Nephron (organoid): ENCODE data around the gene NTSR1.

Experiments used
- H3K27ac Mint-ChIP-seq, 3 experiments: 2 replicates each; pipeline ENCODE4 v1.8.0; 2020; ENCODE audit warnings: mixed read lengths in 3 of 3, mild to moderate bottlenecking in 2 of 3, moderate library complexity in 1 of 3
- H3K27me3 Mint-ChIP-seq: 2 replicates; pipeline ENCODE4 v1.8.0; 2021; ENCODE audit warnings: low read depth, mild to moderate bottlenecking, moderate library complexity, mixed read lengths
- H3K36me3 Mint-ChIP-seq: 2 replicates; pipeline ENCODE4 v1.8.0; 2020; ENCODE audit warnings: low read depth, mixed read lengths
- H3K4me1 Mint-ChIP-seq: 2 replicates; pipeline ENCODE4 v1.8.0; 2020; ENCODE audit warnings: mixed read lengths
- H3K4me3 Mint-ChIP-seq, 3 experiments: 2 replicates each; pipeline ENCODE4 v1.8.0; 2020; ENCODE audit warnings: mild to moderate bottlenecking in 3 of 3, mixed read lengths in 3 of 3, moderate library complexity in 2 of 3
- H3K9me3 Mint-ChIP-seq: 2 replicates; pipeline ENCODE4 v1.8.0; 2020; ENCODE audit warnings: mixed read lengths
- CTCF ChIP-seq, 3 experiments: fragments of 200-600 bp; sonication (generic); IDR thresholded peaks; one replicate each; pipeline ENCODE4 v1.5.0; 2021; ENCODE audit warnings: antibody characterized with exemption in 3 of 3; ENCODE audit not compliant: unreplicated experiment in 3 of 3

The NTSR1 gene

GRCh38 chr20:62670998-62671397 lies 37.6 kb upstream of the NTSR1 start:
- H3K36me3 Mint-ChIP-seq: no peaks in the 10 kb centered on the region
- peaks cover 40% of the 10 kb centered on the region for H3K27me3 Mint-ChIP-seq
- H3K27ac Mint-ChIP-seq: no peak overlapping the region
- no peaks in the 10 kb centered on the region for H3K9me3 Mint-ChIP-seq
- H3K4me3 Mint-ChIP-seq: no peak overlapping the region
- peaks cover 25% of the 10 kb centered on the region for H3K4me1 Mint-ChIP-seq
- TF ChIP-seq CTCF (IDR thresholded peaks at IDR 0.05; ENCODE audit: unreplicated experiment in 3 of 3): no peak

- Mint-ChIP-seq H3K9me3 (no peaks in the 10 kb centered on the region), H3K27ac (no peak overlapping the region), H3K4me3 (no peak overlapping the region), H3K4me1 (peaks cover 24% of the 10 kb centered on the region), H3K27me3 (peaks cover 40% of the 10 kb centered on the region), H3K36me3 (no peaks in the 10 kb centered on the region)
- TF ChIP-seq CTCF (IDR thresholded peaks at IDR 0.05; ENCODE audit: unreplicated experiment in 3 of 3): no peak
These were observed 36.9 kb upstream of the NTSR1 start for GRCh38 chr20:62671765-62672164.

- H3K4me1 Mint-ChIP-seq: peaks cover 8% of the 10 kb centered on the region
- peaks cover 33% of the 10 kb centered on the region for H3K27me3 Mint-ChIP-seq
- no peak for TF ChIP-seq CTCF (IDR thresholded peaks at IDR 0.05; ENCODE audit: unreplicated experiment in 3 of 3)
- peaks cover 4% of the 10 kb centered on the region for H3K36me3 Mint-ChIP-seq
- no peak overlapping the region for H3K27ac Mint-ChIP-seq
- H3K4me3 Mint-ChIP-seq: no peak overlapping the region
- H3K9me3 Mint-ChIP-seq: no peaks in the 10 kb centered on the region
These were observed 34.3 kb upstream of the NTSR1 start for GRCh38 chr20:62674370-62674769.

- no peak for TF ChIP-seq CTCF (IDR thresholded peaks at IDR 0.05; ENCODE audit: unreplicated experiment in 3 of 3)
- H3K4me1 Mint-ChIP-seq: no peaks in the 10 kb centered on the region
- no peak overlapping the region for H3K4me3 Mint-ChIP-seq
- peaks cover 35% of the 10 kb centered on the region for H3K27me3 Mint-ChIP-seq
- H3K27ac Mint-ChIP-seq: no peak overlapping the region
- peaks cover 9% of the 10 kb centered on the region for H3K9me3 Mint-ChIP-seq
- peaks cover 4% of the 10 kb centered on the region for H3K36me3 Mint-ChIP-seq
These were observed 33.3 kb upstream of the NTSR1 start for GRCh38 chr20:62675156-62675876.

GRCh38 chr20:62675877-62676260 lies 32.8 kb upstream of the NTSR1 start:
- TF ChIP-seq CTCF (IDR thresholded peaks at IDR 0.05; ENCODE audit: unreplicated experiment in 3 of 3): no peak
- Mint-ChIP-seq H3K4me1 (no peaks in the 10 kb centered on the region), H3K27me3 (peaks cover 39% of the 10 kb centered on the region), H3K9me3 (peaks cover 14% of the 10 kb centered on the region), H3K27ac (no peak overlapping the region), H3K36me3 (peaks cover 7% of the 10 kb centered on the region), H3K4me3 (no peak overlapping the region)

- H3K27ac Mint-ChIP-seq: no peak overlapping the region
- H3K27me3 Mint-ChIP-seq: peaks cover 49% of the 10 kb centered on the region
- no peak overlapping the region for H3K4me3 Mint-ChIP-seq
- H3K4me1 Mint-ChIP-seq: no peaks in the 10 kb centered on the region
- peaks cover 7% of the 10 kb centered on the region for H3K36me3 Mint-ChIP-seq
- H3K9me3 Mint-ChIP-seq: peaks cover 21% of the 10 kb centered on the region
- no peak for TF ChIP-seq CTCF (IDR thresholded peaks at IDR 0.05; ENCODE audit: unreplicated experiment in 3 of 3)
These were observed 31.7 kb upstream of the NTSR1 start for GRCh38 chr20:62676976-62677375.
